ENCODE results near the gene LARGE1. TPM values are rescaled to one million over a fixed set of nuclear protein-coding genes. Genes with fewer than 3 reads are reported as not detected.

LARGE1 gene
- total and polyA plus RNA-seq, 2 of the 13 experiments (the other 11 are each of a cell fraction or from before 2014, with no cell fraction given), result 8.4 to 11.0 TPM

DNA sequence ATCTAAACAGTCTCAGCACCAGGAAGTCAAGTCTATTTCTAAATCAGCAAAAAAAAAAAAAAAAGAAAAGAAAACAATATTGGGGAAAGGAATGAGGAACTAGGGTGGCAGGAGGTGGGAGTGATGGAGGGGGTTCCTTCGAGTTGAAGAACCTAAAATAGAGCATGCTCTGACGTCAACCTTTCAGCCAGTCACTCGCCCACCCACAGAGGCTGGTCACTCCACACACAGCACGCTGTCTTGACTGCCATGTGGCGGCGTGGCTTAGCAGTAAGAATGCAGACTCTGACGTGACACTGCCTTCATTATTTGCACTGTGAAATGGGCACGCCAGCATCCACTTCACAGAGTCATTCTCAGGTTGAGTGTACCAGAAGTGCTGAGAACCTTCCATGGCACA is 48.3 kb downstream of the LARGE1 start:
- WGBS (ENCODE audit: low lambda C conversion rate), result 95% methylated on average over 4 of the region's 8 CpGs
- Histone ChIP-seq H3K27me3 (ENCODE audit: control insufficient read depth in 1 of 2, insufficient read depth in 2 of 2, low read length in 2 of 2) (no peaks in the 10 kb centered on the region), H3K36me3 (replicated peaks in 1 of 2; ENCODE audit: control insufficient read depth in 1 of 2, insufficient read depth in 2 of 2, low read length in 2 of 2) (no peaks in the 10 kb centered on the region), H3K4me2 (ENCODE audit: low read depth, low read length) (no peak overlapping the region), H3K4me1 (ENCODE audit: insufficient read depth, low read length) (peaks cover 17% of the 10 kb centered on the region), H3K4me3 (replicated peaks in 1 of 3; ENCODE audit: insufficient read depth in 1 of 3, low read depth in 2 of 3, low read length in 3 of 3) (no peak overlapping the region), H3K9me3 (ENCODE audit: low read length) (no peaks in the 10 kb centered on the region), H2AFZ (ENCODE audit: low read length) (no peak overlapping the region), H3K79me2 (ENCODE audit: insufficient read depth, low read length) (no peaks in the 10 kb centered on the region), H4K20me1 (ENCODE audit: insufficient read depth, low read length) (no peaks in the 10 kb centered on the region), H3K9ac (ENCODE audit: insufficient read depth, low read depth, low read length) (no peak overlapping the region), H3K27ac (ENCODE audit: extremely low read length, insufficient read depth, low read length) (no peak overlapping the region)
- no peak for DNase-seq (ENCODE audit: low spot score)
- in situ Hi-C loops (cut with HindIII; ENCODE audit: extremely low pct_ligation_motif_present, low pct_unique_long_range_greater_than_20kb), result no loop called here
- TF ChIP-seq HDAC2 (CRISPR knock-in tag; IDR thresholded peaks at IDR 0.05), result no peak
- peak; percentile 73 for TF ChIP-seq ZNF629 (CRISPR knock-in tag; conservative IDR thresholded peaks at IDR 0.05)
- no peak for TF ChIP-seq NFATC3 (CRISPR knock-in tag; IDR thresholded peaks at IDR 0.05)
- TF ChIP-seq IRF9 (CRISPR knock-in tag; IDR thresholded peaks at IDR 0.05; ENCODE audit: borderline replicate concordance), result no peak
- no peak for TF ChIP-seq ZNF3 (CRISPR knock-in tag; IDR thresholded peaks at IDR 0.05)
- TF ChIP-seq ZNF430 (CRISPR knock-in tag; IDR thresholded peaks at IDR 0.05), result no peak
- no peak for ATAC-seq
- ChIA-PET CTCF (ENCODE audit: low intra/inter-chr PET ratio, low total read pairs) (no interaction called here), POLR2A (no interaction called here)
- no peak for FAIRE-seq
- intact Hi-C loops (cut with micrococcal nuclease; ENCODE audit: unreplicated experiment), result no loop called here
- no TSS peak for BruUV-seq (replicated peaks)

GRCh38 chr22:33869946-33870345 is 50.3 kb downstream of the LARGE1 start:
- CTCF ChIA-PET (ENCODE audit: low intra/inter-chr PET ratio, low total read pairs), result no interaction called here

More at GRCh38 chr22:33869946-33870345, 50.3 kb downstream of the LARGE1 start:
- no peaks in the 10 kb centered on the region for H3K9me3 ChIP-seq (ENCODE audit: low read length)
- BruUV-seq (replicated peaks), result no TSS peak
- no peak overlapping the region for H3K4me3 ChIP-seq (replicated peaks in 1 of 3; ENCODE audit: insufficient read depth in 1 of 3, low read depth in 2 of 3, low read length in 3 of 3)
- H2AFZ ChIP-seq (ENCODE audit: low read length), result no peak overlapping the region
- 100% methylated on average over 2 of the region's 2 CpGs for WGBS (ENCODE audit: low lambda C conversion rate)
- no peak for FAIRE-seq
- H3K4me1 ChIP-seq (ENCODE audit: insufficient read depth, low read length), result peaks cover 34% of the 10 kb centered on the region
- POLR2A ChIA-PET, result no interaction called here
- H3K27me3 ChIP-seq (ENCODE audit: control insufficient read depth in 1 of 2, insufficient read depth in 2 of 2, low read length in 2 of 2), result no peaks in the 10 kb centered on the region
- H3K79me2 ChIP-seq (ENCODE audit: insufficient read depth, low read length), result no peaks in the 10 kb centered on the region
- no peaks in the 10 kb centered on the region for H4K20me1 ChIP-seq (ENCODE audit: insufficient read depth, low read length)
- DNase-seq (ENCODE audit: low spot score), result peak; percentile 11
- no peak overlapping the region for H3K9ac ChIP-seq (ENCODE audit: insufficient read depth, low read depth, low read length)
- H3K27ac ChIP-seq (ENCODE audit: extremely low read length, insufficient read depth, low read length), result no peak overlapping the region
- H3K36me3 ChIP-seq (replicated peaks in 1 of 2; ENCODE audit: control insufficient read depth in 1 of 2, insufficient read depth in 2 of 2, low read length in 2 of 2), result no peaks in the 10 kb centered on the region
- 0 out of 2 replicates have a peak, but pooled peaks have one; percentile 37 for TF ChIP-seq ATF7 (IDR thresholded peaks at IDR 0.05)
- TF ChIP-seq ATF7 (CRISPR knock-in tag; IDR thresholded peaks at IDR 0.05), result no peak
- no peak for TF ChIP-seq HES4 (CRISPR knock-in tag; IDR thresholded peaks at IDR 0.05; ENCODE audit: borderline replicate concordance)
- intact Hi-C loops (cut with micrococcal nuclease; ENCODE audit: unreplicated experiment) (no loop called here), in situ Hi-C loops (cut with HindIII; ENCODE audit: extremely low pct_ligation_motif_present, low pct_unique_long_range_greater_than_20kb) (no loop called here)
- no peak overlapping the region for H3K4me2 ChIP-seq (ENCODE audit: low read depth, low read length)
- ATAC-seq, result no peak
